Ectodermal cell (in vitro differentiated cells): Measurements from ENCODE around the gene MUC20.
"Not testable (repeated sequence)": the region's sequence is repeated elsewhere in the genome, so short reads cannot be mapped to it uniquely, and the experiment has no call there.

Source experiments
- H3K27ac ChIP-seq: 2 replicates; pipeline ENCODE4 v1.7.0; 2013; ENCODE audit warnings: mild to moderate bottlenecking, low read depth, low read length; ENCODE audit not compliant: insufficient read depth, poor library complexity, severe bottlenecking
- H3K27me3 ChIP-seq: 2 replicates; pipeline ENCODE4 v1.7.0; 2013; ENCODE audit warnings: mild to moderate bottlenecking, low read length; ENCODE audit not compliant: insufficient read depth, control insufficient read depth, poor library complexity, severe bottlenecking
- H3K36me3 ChIP-seq: one replicate; pipeline ENCODE4 v1.7.0; 2013; ENCODE audit warnings: low read length; ENCODE audit not compliant: control insufficient read depth, insufficient read depth
- H3K4me1 ChIP-seq: one replicate; pipeline ENCODE4 v1.7.0; 2013; ENCODE audit warnings: low read length; ENCODE audit not compliant: control insufficient read depth, insufficient read depth
- H3K4me3 ChIP-seq: 2 replicates; pipeline ENCODE4 v1.7.0; 2013; ENCODE audit warnings: low read depth, low read length, control low read depth; ENCODE audit not compliant: insufficient read depth
- H3K9me3 ChIP-seq: 2 replicates; pipeline ENCODE4 v1.7.0; 2013; ENCODE audit warnings: mild to moderate bottlenecking, low read length, moderate library complexity; ENCODE audit not compliant: control insufficient read depth
- WGBS, 2 experiments: methylation state at CpG; one replicate each; pipeline ENCODE4 v1.1.7; 2013; ENCODE audit warnings: missing lambda C conversion rate in 2 of 2; 5-methylcytosine and 5-hydroxymethylcytosine counted together

The MUC20 gene

GRCh38 chr3:195693428-195694216, 27.2 kb upstream of the MUC20 start:
- H3K27ac ChIP-seq: no peak overlapping the region
- peaks cover 4% of the 10 kb centered on the region for H3K36me3 ChIP-seq
- WGBS, 2 experiments: 89 to 91% methylated on average over 13 of the region's 13 CpGs
- no peaks in the 10 kb centered on the region for H3K9me3 ChIP-seq
- H3K4me3 ChIP-seq: no peak overlapping the region
- peaks cover 22% of the 10 kb centered on the region for H3K4me1 ChIP-seq
- H3K27me3 ChIP-seq: no peaks in the 10 kb centered on the region

- WGBS, 2 experiments: 87 to 88% methylated on average over 8 of the region's 8 CpGs
- not testable (repeated sequence) for H3K36me3 ChIP-seq
- H3K4me1 ChIP-seq: peaks cover 30% of the 10 kb centered on the region
Observed at GRCh38 chr3:195694217-195695076, 26.3 kb upstream of the MUC20 start.

GRCh38 chr3:195696632-195697278, 24.0 kb upstream of the MUC20 start:
- 83 to 85% methylated on average over 31 of the region's 31 CpGs for WGBS, 2 experiments
- H3K27me3 ChIP-seq: no peaks in the 10 kb centered on the region
- no peak overlapping the region for H3K4me3 ChIP-seq
- H3K4me1 ChIP-seq: peaks cover 34% of the 10 kb centered on the region
- H3K9me3 ChIP-seq: no peaks in the 10 kb centered on the region
- H3K36me3 ChIP-seq: peaks cover 4% of the 10 kb centered on the region
- peak overlapping the region; percentile 38 for H3K27ac ChIP-seq

More at GRCh38 chr3:195694217-195695076, 26.3 kb upstream of the MUC20 start:
- H3K27ac ChIP-seq, H3K4me3 ChIP-seq, H3K9me3 ChIP-seq, H3K27me3 ChIP-seq: not testable (repeated sequence)

GRCh38 chr3:195697582-195698324, 23.0 kb upstream of the MUC20 start:
- H3K4me1 ChIP-seq: peaks cover 34% of the 10 kb centered on the region
- peaks cover 4% of the 10 kb centered on the region for H3K36me3 ChIP-seq
- H3K27me3 ChIP-seq: no peaks in the 10 kb centered on the region
- H3K9me3 ChIP-seq: no peaks in the 10 kb centered on the region
- peak overlapping the region; percentile 76 for H3K27ac ChIP-seq
- H3K4me3 ChIP-seq: no peak overlapping the region
- WGBS, 2 experiments: 55 to 57% methylated on average over 11 of the region's 11 CpGs

GRCh38 chr3:195698325-195698646, 22.5 kb upstream of the MUC20 start:
- Histone ChIP-seq H3K27ac (peak overlapping the region; percentile 76), H3K36me3 (peaks cover 4% of the 10 kb centered on the region), H3K4me3 (no peak overlapping the region), H3K27me3 (no peaks in the 10 kb centered on the region), H3K9me3 (no peaks in the 10 kb centered on the region), H3K4me1 (peaks cover 34% of the 10 kb centered on the region)
- 83 to 84% methylated on average over 4 of the region's 4 CpGs for WGBS, 2 experiments

GRCh38 chr3:195698647-195699387, 22.0 kb upstream of the MUC20 start:
- Histone ChIP-seq H3K27ac (peak overlapping the region; percentile 76), H3K36me3 (peaks cover 2% of the 10 kb centered on the region), H3K4me1 (peaks cover 34% of the 10 kb centered on the region), H3K4me3 (no peak overlapping the region), H3K9me3 (no peaks in the 10 kb centered on the region), H3K27me3 (no peaks in the 10 kb centered on the region)
- WGBS, 2 experiments: 27 to 32% methylated on average over 5 of the region's 5 CpGs

GRCh38 chr3:195699388-195699771, 21.4 kb upstream of the MUC20 start:
- Histone ChIP-seq H3K4me1 (peaks cover 34% of the 10 kb centered on the region), H3K4me3 (no peak overlapping the region)
- WGBS, 2 experiments: 96 to 97% methylated on average over 2 of the region's 2 CpGs

GRCh38 chr3:195699860-195700259, 20.9 kb upstream of the MUC20 start:
- H3K27me3 ChIP-seq: no peaks in the 10 kb centered on the region
- H3K36me3 ChIP-seq: no peaks in the 10 kb centered on the region
- H3K4me1 ChIP-seq: peaks cover 34% of the 10 kb centered on the region
- H3K27ac ChIP-seq: no peak overlapping the region
- H3K4me3 ChIP-seq: no peak overlapping the region
- H3K9me3 ChIP-seq: no peaks in the 10 kb centered on the region
- WGBS, 2 experiments: 87 to 88% methylated on average over 6 of the region's 6 CpGs

More at GRCh38 chr3:195699388-195699771, 21.4 kb upstream of the MUC20 start:
- Histone ChIP-seq H3K9me3 (no peaks in the 10 kb centered on the region), H3K36me3 (no peaks in the 10 kb centered on the region), H3K27ac (no peak overlapping the region), H3K27me3 (no peaks in the 10 kb centered on the region)

- no peaks in the 10 kb centered on the region for H3K9me3 ChIP-seq
- no peaks in the 10 kb centered on the region for H3K27me3 ChIP-seq
- no peak overlapping the region for H3K27ac ChIP-seq
- 81 to 82% methylated on average over 5 of the region's 5 CpGs for WGBS, 2 experiments
- H3K36me3 ChIP-seq: no peaks in the 10 kb centered on the region
- H3K4me3 ChIP-seq: no peak overlapping the region
- H3K4me1 ChIP-seq: peaks cover 34% of the 10 kb centered on the region
Observed at GRCh38 chr3:195700319-195700718, 20.5 kb upstream of the MUC20 start.
